Heart right ventricle (tissue), 16 donors: ENCODE measurements around the gene LMBR1. TPM values are rescaled to one million over a fixed set of nuclear protein-coding genes. Genes with fewer than 3 reads are reported as not detected.

Experiments
- ATAC-seq, 8 donors: fragments of 200-7000 bp; cut with Tn5 transposase; one replicate each; pipeline ENCODE4 v1.9.1; 2020; ENCODE audit warnings: mild to moderate bottlenecking in 8 of 8, moderate library complexity in 8 of 8, moderate number of reproducible peaks in 1 of 8
- DNase-seq, 2 donors: peaks; one replicate each; pipeline ENCODE4 v3.0.0-alpha.2; 2020
- H3K27ac ChIP-seq, 10 donors: fragments of 200-600 bp; sonication (generic) in 2 of 10; one replicate each; pipeline versions ENCODE4 v1.5.0 to v1.8.0; 2020 to 2022; ENCODE audit warnings: mild to moderate bottlenecking in 3 of 10
- H3K27me3 ChIP-seq, 7 donors: fragments of 200-600 bp; one replicate each; pipeline ENCODE4 v1.8.0; 2021 to 2022; ENCODE audit warnings: mild to moderate bottlenecking in 2 of 7
- H3K36me3 ChIP-seq, 9 donors: fragments of 200-600 bp; sonication (generic) in 1 of 9; one replicate each; pipeline versions ENCODE4 v1.5.0 to v1.8.0; 2020 to 2022; ENCODE audit warnings: mild to moderate bottlenecking in 2 of 9
- H3K4me1 ChIP-seq, 9 donors: fragments of 200-600 bp; sonication (generic) in 1 of 9; one replicate each; pipeline versions ENCODE4 v1.5.0 to v1.8.0; 2020 to 2022; ENCODE audit warnings: mild to moderate bottlenecking in 4 of 9
- H3K4me3 ChIP-seq, 10 donors: fragments of 200-600 bp; sonication (generic) in 2 of 10; one replicate each; pipeline versions ENCODE4 v1.5.0 to v1.8.0; 2020 to 2022; ENCODE audit warnings: mild to moderate bottlenecking in 7 of 10, moderate library complexity in 2 of 10
- H3K9me3 ChIP-seq, 11 donors: fragments of 200-600 bp in 10 of 11; sonication (generic) in 2 of 11; one replicate each; pipeline versions ENCODE4 v1.5.0 to v1.8.0; 2013 to 2022; ENCODE audit warnings: mild to moderate bottlenecking in 2 of 11, control low read depth in 1 of 11, moderate library complexity in 1 of 11
- CTCF ChIP-seq, 9 donors: fragments of 200-600 bp; sonication (generic) in 2 of 9; IDR thresholded peaks; one replicate each; pipeline versions ENCODE4 v1.5.0 to v1.8.0; 2021 to 2022; ENCODE audit warnings: antibody characterized with exemption in 9 of 9, mild to moderate bottlenecking in 5 of 9, moderate library complexity in 1 of 9
- WGBS, 2 donors: extraction: QIAGEN DNeasy Blood & Tissue Kit; methylation state at CpG; one replicate each; pipeline ENCODE4 v1.1.7; 2013; ENCODE audit warnings: inconsistent platforms in 1 of 2; 5-methylcytosine and 5-hydroxymethylcytosine counted together
- intact Hi-C, 10 donors: fragments of 100-400 bp; cut with DNase I; formaldehyde crosslinking; loops; one replicate each; pipeline versions ENCODE4 v1.11.1 to v1.14.2; 2022
- polyA plus RNA-seq, 2 donors: library from polyadenylated mRNA; stranded (reverse); fragments of 200-250 nt; gene quantifications; one replicate each; pipeline ENCODE4 v1.2.3, GENCODE V29; 2013
- total RNA-seq, 10 donors: library from RNA; stranded (reverse); fragmentation: NEBNext Ultra II Directional in 3 of 10; extraction: Animal tissue kit (Norgen Biotek cat#: 25700) in 3 of 10; gene quantifications; one replicate each; pipeline versions ENCODE4 v1.2.1 to v1.2.4, GENCODE V29; 2021 to 2023
- donor health status: Arrhythmogenic right ventricular cardiomyopathy.
- donor health status: ischemic (EF 13 %, LVEDD 7.1; RV severe dilation, severe dysfunction).
- donor health status: healthy with polysubstance abuse.
- donor health status: DM: no; HTN: yes; CAD: no.
- donor health status: DM: no; HTN: no; CAD: no.
- donor health status: ischemic (EF 25% LVEDD 6.9; RV normal size, moderate dysfunction).
- donor health status: ischemic (EF 25% LVEDD 5.7; RV mildly dilated, moderate dysfunction).
- donor health status: healthy.
- donor health status: DM: yes; HTN: yes; CAD: no.
- donor health status: Ischemic cardiomyopathy.
- donor health status: ischemic (EF 35%, LVEDD 5.7; RV mildly dilated, moderate dysfunction).
- donor health status: nonischemic (EF 11% LVEDD 7.7; RV severe dilation, severe dysfunction).
- donor health status: DM: yes; HTN: yes; CAD: no.
- donor health status: PGD.
- donor health status: ischemic (EF 29% LVEDD 5.4; RV normal size, mild dysfunction).
- donor health status: nonischemic (EF 23%, LVEDD 6.1; RV moderate dilation, normal function).

LMBR1 gene
- total and polyA plus RNA-seq, 12 donors, result 9.0 to 45.5 (median 37.5) TPM

- intact Hi-C loops, result no loop called here
- H3K36me3 ChIP-seq, result no peaks in the 10 kb centered on the region
- H3K9me3 ChIP-seq, result no peaks in the 10 kb centered on the region
- H3K4me3 ChIP-seq, result no peak overlapping the region
- ATAC-seq (no peak), DNase-seq (no peak)
- WGBS, 2 donors, result 89 to 90% methylated on average over 4 of the region's 4 CpGs
- H3K27ac ChIP-seq, result no peak overlapping the region
- H3K4me1 ChIP-seq, result no peaks in the 10 kb centered on the region
- TF ChIP-seq CTCF (IDR thresholded peaks at IDR 0.05), result no peak
- peaks cover 0 to 12% (median 6%) of the 10 kb centered on the region in 7 donors for H3K27me3 ChIP-seq
These were observed 230.7 kb downstream of the LMBR1 start for GRCh38 chr7:156662277-156662676.

- Histone ChIP-seq H3K4me1 (no peaks in the 10 kb centered on the region), H3K9me3 (no peaks in the 10 kb centered on the region), H3K36me3 (no peaks in the 10 kb centered on the region), H3K27ac (no peak overlapping the region), H3K4me3 (no peak overlapping the region), H3K27me3 (peaks cover 0 to 15% (median 8%) of the 10 kb centered on the region in 7 donors)
- intact Hi-C loops, result no loop called here
- ATAC-seq, result no peak
- TF ChIP-seq CTCF (IDR thresholded peaks at IDR 0.05), result no peak
- 80 to 89% methylated on average over 5 of the region's 5 CpGs for WGBS, 2 donors
- no peak for DNase-seq
These were observed 231.3 kb downstream of the LMBR1 start for GRCh38 chr7:156661637-156662036.

DNA sequence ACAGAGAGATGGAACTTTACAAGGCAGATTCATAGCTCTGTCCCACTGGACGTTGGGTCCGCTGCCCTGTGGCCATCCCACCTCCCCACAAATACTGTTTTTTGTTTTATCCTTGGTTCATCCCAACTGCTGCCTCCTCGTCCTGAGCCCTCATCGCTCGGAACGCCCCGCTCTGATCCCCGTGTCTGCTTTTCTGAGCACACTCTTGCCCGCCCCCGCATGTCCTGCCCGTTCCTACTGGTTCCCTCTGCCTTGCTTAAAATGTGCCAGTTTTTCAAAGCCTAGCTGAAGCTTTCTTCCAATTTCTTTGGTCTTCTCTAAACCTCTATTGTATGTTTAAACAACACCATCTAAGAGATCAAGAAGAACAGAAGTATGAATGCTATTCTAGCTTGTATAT is 233.0 kb downstream of the LMBR1 start:
- no peak overlapping the region for H3K4me3 ChIP-seq
- no peaks in the 10 kb centered on the region for H3K9me3 ChIP-seq
- intact Hi-C loops, result no loop called here
- H3K27ac ChIP-seq, result no peak overlapping the region
- no peaks in the 10 kb centered on the region for H3K4me1 ChIP-seq
- ATAC-seq, result no peak
- H3K27me3 ChIP-seq, result peaks cover 0 to 29% (median 19%) of the 10 kb centered on the region in 7 donors
- 66 to 69% methylated on average over 11 of the region's 11 CpGs for WGBS, 2 donors
- no peaks in the 10 kb centered on the region for H3K36me3 ChIP-seq
- no peak for TF ChIP-seq CTCF (IDR thresholded peaks at IDR 0.05)
- DNase-seq, result no peak

DNA sequence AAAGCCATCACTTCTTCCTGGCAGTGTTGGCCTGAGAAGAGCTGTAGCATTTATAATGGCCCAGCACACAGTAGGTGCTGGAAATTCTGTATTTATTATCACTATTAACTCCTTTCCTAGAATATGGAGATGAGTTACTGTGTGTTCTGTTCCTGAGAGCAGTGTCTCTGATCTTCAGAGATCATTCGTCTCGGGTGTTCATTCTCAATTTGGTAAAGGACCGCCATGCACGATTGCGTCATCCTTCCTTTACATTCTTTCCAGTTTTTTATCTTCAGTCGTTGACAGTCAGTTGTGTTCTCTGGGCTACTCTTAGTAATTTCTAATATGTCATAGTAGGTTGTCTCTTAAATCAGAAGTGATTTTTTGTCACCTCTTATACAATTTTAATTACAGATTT is 233.8 kb downstream of the LMBR1 start:
- intact Hi-C loops, result no loop called here
- TF ChIP-seq CTCF (IDR thresholded peaks at IDR 0.05), result no peak
- H3K9me3 ChIP-seq, result no peaks in the 10 kb centered on the region
- no peak for DNase-seq
- no peak for ATAC-seq
- WGBS, 2 donors, result 79 to 83% methylated on average over 6 of the region's 6 CpGs
- H3K27me3 ChIP-seq, result peaks cover 0 to 36% (median 19%) of the 10 kb centered on the region in 7 donors
- no peaks in the 10 kb centered on the region for H3K4me1 ChIP-seq
- H3K27ac ChIP-seq, result no peak overlapping the region
- H3K4me3 ChIP-seq, result no peak overlapping the region
- no peaks in the 10 kb centered on the region for H3K36me3 ChIP-seq
